ENCODE measurements around the gene ROBO1. TPM values are rescaled to one million over a fixed set of nuclear protein-coding genes. Genes with fewer than 3 reads are reported as not detected.

Gene ROBO1
- total RNA-seq, 4 donors from 2014 or later, result 8.6 to 26.3 (median 16.6) TPM

GRCh38 chr3:79085171-79085570, 682.6 kb downstream of the ROBO1 start:
- no peaks in the 10 kb centered on the region for H3K27me3 ChIP-seq
- intact Hi-C loops (cut with DNase I), result no loop called here
- no peaks in the 10 kb centered on the region for H3K9me3 ChIP-seq
- H3K27ac ChIP-seq, result no peak overlapping the region
- no peak overlapping the region for H3K4me3 ChIP-seq (replicated peaks in 1 of 3)
- WGBS, 2 donors, result 91 to 96% methylated on average over 1 of the region's 1 CpG
- no peaks in the 10 kb centered on the region for H3K4me1 ChIP-seq
- TF ChIP-seq, protein P1, sequence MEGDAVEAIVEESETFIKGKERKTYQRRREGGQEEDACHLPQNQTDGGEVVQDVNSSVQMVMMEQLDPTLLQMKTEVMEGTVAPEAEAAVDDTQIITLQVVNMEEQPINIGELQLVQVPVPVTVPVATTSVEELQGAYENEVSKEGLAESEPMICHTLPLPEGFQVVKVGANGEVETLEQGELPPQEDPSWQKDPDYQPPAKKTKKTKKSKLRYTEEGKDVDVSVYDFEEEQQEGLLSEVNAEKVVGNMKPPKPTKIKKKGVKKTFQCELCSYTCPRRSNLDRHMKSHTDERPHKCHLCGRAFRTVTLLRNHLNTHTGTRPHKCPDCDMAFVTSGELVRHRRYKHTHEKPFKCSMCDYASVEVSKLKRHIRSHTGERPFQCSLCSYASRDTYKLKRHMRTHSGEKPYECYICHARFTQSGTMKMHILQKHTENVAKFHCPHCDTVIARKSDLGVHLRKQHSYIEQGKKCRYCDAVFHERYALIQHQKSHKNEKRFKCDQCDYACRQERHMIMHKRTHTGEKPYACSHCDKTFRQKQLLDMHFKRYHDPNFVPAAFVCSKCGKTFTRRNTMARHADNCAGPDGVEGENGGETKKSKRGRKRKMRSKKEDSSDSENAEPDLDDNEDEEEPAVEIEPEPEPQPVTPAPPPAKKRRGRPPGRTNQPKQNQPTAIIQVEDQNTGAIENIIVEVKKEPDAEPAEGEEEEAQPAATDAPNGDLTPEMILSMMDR (IDR thresholded peaks at IDR 0.05), result no peak
- TF ChIP-seq POLR2A (IDR thresholded peaks at IDR 0.05), result no peak
- no peak for DNase-seq
- no peaks in the 10 kb centered on the region for H3K36me3 ChIP-seq

DNA sequence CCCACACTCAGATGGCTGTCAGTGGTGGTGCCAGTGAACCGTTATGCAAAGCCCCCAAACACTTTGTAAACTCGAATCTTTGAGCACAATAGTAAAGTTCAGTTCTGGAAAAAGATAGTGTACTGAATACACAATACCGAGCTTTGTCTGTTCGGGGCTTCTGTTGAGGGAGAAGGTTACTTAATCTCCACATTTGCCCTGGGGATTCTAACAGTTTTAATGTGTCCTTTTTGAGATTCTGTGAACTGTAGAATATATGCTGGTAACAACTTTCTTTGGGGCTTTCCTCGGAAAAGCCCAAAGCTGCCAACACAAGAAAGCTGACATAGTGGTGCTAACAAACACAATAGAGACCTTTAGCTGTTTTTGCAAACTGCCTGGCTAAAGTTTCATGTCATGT, 686.5 kb downstream of the ROBO1 start:
- no peak for TF ChIP-seq POLR2A (IDR thresholded peaks at IDR 0.05)
- TF ChIP-seq, protein P1 (IDR thresholded peaks at IDR 0.05), result no peak
- H3K27ac ChIP-seq, result no peak overlapping the region
- DNase-seq, result no peak
- H3K36me3 ChIP-seq, result no peaks in the 10 kb centered on the region
- no peak overlapping the region for H3K4me3 ChIP-seq (replicated peaks in 1 of 3)
- no peaks in the 10 kb centered on the region for H3K27me3 ChIP-seq
- no peaks in the 10 kb centered on the region for H3K9me3 ChIP-seq
- WGBS, 2 donors, result 68 to 72% methylated on average over 5 of the region's 5 CpGs
- H3K4me1 ChIP-seq, result no peaks in the 10 kb centered on the region
- intact Hi-C loops (cut with DNase I), result no loop called here

GRCh38 chr3:79074558-79074957, 693.2 kb downstream of the ROBO1 start:
- no peak overlapping the region for H3K27ac ChIP-seq
- H3K36me3 ChIP-seq, result no peaks in the 10 kb centered on the region
- no peaks in the 10 kb centered on the region for H3K9me3 ChIP-seq
- H3K27me3 ChIP-seq, result no peaks in the 10 kb centered on the region
- no peak for DNase-seq
- 96 to 97% methylated on average over 1 of the region's 1 CpG for whole genome bisulfite sequencing, 2 donors
- TF ChIP-seq POLR2A (IDR thresholded peaks at IDR 0.05), result no peak
- TF ChIP-seq, protein P1 (IDR thresholded peaks at IDR 0.05), result no peak
- no peaks in the 10 kb centered on the region for H3K4me1 ChIP-seq
- no peak overlapping the region for H3K4me3 ChIP-seq (replicated peaks in 1 of 3)
- intact Hi-C loops (cut with DNase I), result no loop called here

GRCh38 chr3:79067734-79068133, 700.1 kb downstream of the ROBO1 start:
- WGBS, 2 donors, result 71 to 88% methylated on average over 1 of the region's 1 CpG
- intact Hi-C loops (cut with DNase I), result no loop called here

DNA sequence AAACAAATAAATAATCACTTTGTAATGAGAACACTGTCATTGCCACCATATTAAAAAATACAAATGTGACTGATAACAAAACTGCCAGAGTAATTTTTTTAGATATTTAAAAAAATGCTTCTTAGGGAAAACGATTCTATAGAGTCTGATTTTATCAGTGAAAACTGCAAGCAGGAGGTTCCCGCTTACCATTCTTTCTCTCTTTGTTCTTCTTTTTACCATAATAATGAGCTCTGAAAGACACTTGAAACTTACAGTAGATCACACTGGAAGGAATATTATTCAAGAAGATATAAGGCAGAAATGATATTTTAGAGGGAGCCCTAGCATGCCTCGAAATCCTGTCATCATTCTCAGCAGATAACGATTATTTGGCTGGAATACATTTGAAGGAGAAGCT, 701.3 kb downstream of the ROBO1 start:
- TF ChIP-seq, protein P1 (IDR thresholded peaks at IDR 0.05), result no peak
- TF ChIP-seq POLR2A (IDR thresholded peaks at IDR 0.05), result no peak
- H3K27me3 ChIP-seq, result no peaks in the 10 kb centered on the region
- H3K4me1 ChIP-seq, result no peaks in the 10 kb centered on the region
- intact Hi-C loops (cut with DNase I), result no loop called here
- no peak overlapping the region for H3K4me3 ChIP-seq (replicated peaks in 1 of 3)
- no peaks in the 10 kb centered on the region for H3K9me3 ChIP-seq
- WGBS, 2 donors, result 79 to 82% methylated on average over 4 of the region's 4 CpGs
- no peak overlapping the region for H3K27ac ChIP-seq
- DNase-seq, result no peak
- H3K36me3 ChIP-seq, result no peaks in the 10 kb centered on the region

More at GRCh38 chr3:79067734-79068133, 700.1 kb downstream of the ROBO1 start:
- Histone ChIP-seq H3K27ac (no peak overlapping the region), H3K9me3 (no peaks in the 10 kb centered on the region), H3K27me3 (no peaks in the 10 kb centered on the region), H3K36me3 (no peaks in the 10 kb centered on the region), H3K4me1 (no peaks in the 10 kb centered on the region), H3K4me3 (replicated peaks in 1 of 3) (no peak overlapping the region)
- DNase-seq, result no peak
- no peak for TF ChIP-seq POLR2A (IDR thresholded peaks at IDR 0.05)
- TF ChIP-seq, protein P1 (IDR thresholded peaks at IDR 0.05), result no peak

Measured in thyroid gland (tissue), 4 donors.